SK-N-SH (cell line): ENCODE measurements around the gene MALT1. TPM values are rescaled to one million over a fixed set of nuclear protein-coding genes. Genes with fewer than 3 reads are reported as not detected.

ENCODE experiments used
- CTCF ChIA-PET: fragments of 300-600, 350-600 bp; formaldehyde crosslinking; extraction: SDS; loops from one replicate; lab custom pipeline; 2021; lab: Yijun Ruan, JAX
- POLR2A ChIA-PET: fragments of 350-600 bp; sonication (Branson Sonifier 250); formaldehyde crosslinking; extraction: SDS; loops from one replicate; lab custom pipeline; 2020; ENCODE audit warnings: antibody characterized with exemption, inconsistent platforms; lab: Yijun Ruan, JAX
- DNase-seq: peaks from one replicate; pipeline ENCODE4 v3.0.0; 2012
- H2AFZ ChIP-seq: fragments of 200-600 bp; sonication (generic); 2 replicates; pipeline ENCODE4 v1.8.1; 2016; ENCODE audit warnings: antibody characterized with exemption, mild to moderate bottlenecking, low read depth
- H3F3A ChIP-seq: fragments of 200-600 bp; sonication (generic); replicated peaks from 2 replicates; pipeline ENCODE3; 2016; ENCODE audit warnings: antibody characterized with exemption, mild to moderate bottlenecking; ENCODE audit not compliant: insufficient read depth
- H3K27ac ChIP-seq, 2 experiments: fragments of 200-500 bp in 1 of 2; fragments of 200-600 bp in 1 of 2; sonication (Bioruptor generic) in 1 of 2; sonication (generic), shearing (Covaris generic) in 1 of 2; 2 replicates each; pipeline versions ENCODE4 v1.5.1 to v1.6.1; 2014 to 2016; ENCODE audit warnings: low read depth in 2 of 2, inconsistent platforms in 1 of 2, low read length in 1 of 2, mild to moderate bottlenecking in 1 of 2, mixed read lengths in 1 of 2
- H3K27me3 ChIP-seq: fragments of 200-600 bp; sonication (generic), shearing (Covaris generic); 2 replicates; pipeline ENCODE4 v1.6.1; 2016; ENCODE audit warnings: mixed run types; ENCODE audit not compliant: insufficient read depth
- H3K36me3 ChIP-seq, 2 experiments: fragments of 200-500 bp in 1 of 2; fragments of 200-600 bp in 1 of 2; sonication (Bioruptor generic) in 1 of 2; sonication (generic) in 1 of 2; replicated peaks in 1 of 2; 2 replicates each; pipeline versions ENCODE3 to v1.5.1; 2014 to 2016; ENCODE audit warnings: low read length in 1 of 2, mild to moderate bottlenecking in 1 of 2; ENCODE audit not compliant: insufficient read depth in 2 of 2, control insufficient read depth in 1 of 2
- H3K4me1 ChIP-seq, 2 experiments: fragments of 200-500 bp in 1 of 2; fragments of 200-600 bp in 1 of 2; sonication (Bioruptor generic) in 1 of 2; sonication (generic), shearing (Covaris generic) in 1 of 2; 2 replicates each; pipeline versions ENCODE4 v1.5.1 to v1.6.1; 2014 to 2016; ENCODE audit warnings: low read depth in 1 of 2, low read length in 1 of 2, mixed run types in 1 of 2; ENCODE audit not compliant: insufficient read depth in 2 of 2, control insufficient read depth in 1 of 2
- H3K4me2 ChIP-seq: fragments of 200-600 bp; sonication (generic), shearing (Covaris generic); 2 replicates; pipeline ENCODE4 v1.6.1; 2017; ENCODE audit warnings: mixed run types
- H3K4me3 ChIP-seq, 2 experiments: fragments of 200-500 bp in 1 of 2; fragments of 200-600 bp in 1 of 2; sonication (Bioruptor generic) in 1 of 2; sonication (generic), shearing (Covaris generic) in 1 of 2; 2 replicates each; pipeline versions ENCODE4 v1.5.1 to v1.8.1; 2014 to 2016; ENCODE audit warnings: low read depth in 2 of 2, inconsistent platforms in 1 of 2, low read length in 1 of 2, mild to moderate bottlenecking in 1 of 2, mixed read lengths in 1 of 2, moderate library complexity in 1 of 2
- H3K79me2 ChIP-seq: fragments of 200-600 bp; sonication (generic); 2 replicates; pipeline ENCODE4 v1.8.1; 2017; ENCODE audit warnings: mild to moderate bottlenecking; ENCODE audit not compliant: insufficient read depth
- H3K9ac ChIP-seq: fragments of 200-600 bp; sonication (generic); 2 replicates; pipeline ENCODE4 v1.6.1; 2017; ENCODE audit warnings: mixed run types
- H3K9me2 ChIP-seq: fragments of 200-600 bp; sonication (generic); 2 replicates; pipeline ENCODE4 v1.6.1; 2017; ENCODE audit warnings: mixed run types
- H3K9me3 ChIP-seq: fragments of 200-600 bp; sonication (generic); 2 replicates; pipeline ENCODE4 v1.6.1; 2017; ENCODE audit warnings: mixed run types, mild to moderate bottlenecking, moderate library complexity
- H4K20me1 ChIP-seq: fragments of 200-600 bp; sonication (generic); 2 replicates; pipeline ENCODE4 v1.6.1; 2017; ENCODE audit warnings: mild to moderate bottlenecking, mixed run types; ENCODE audit not compliant: insufficient read depth
- CHD2 ChIP-seq: fragments of 150-350 bp; IDR thresholded peaks from 2 replicates; pipeline ENCODE4 v1.6.1; 2018; ENCODE audit warnings: low read length; ENCODE audit not compliant: partially characterized antibody
- EP300 ChIP-seq, 2 experiments: IDR thresholded peaks; 2 replicates each; pipeline versions ENCODE4 v1.4.0 to v1.6.1; 2012; ENCODE audit warnings: borderline replicate concordance in 1 of 2, low read depth in 1 of 2, low read length in 1 of 2
- EZH2phosphoT487 ChIP-seq: fragments of 200-600 bp; sonication (generic); IDR thresholded peaks from 2 replicates; pipeline ENCODE4 v1.6.1; 2017; ENCODE audit warnings: low read depth, mixed run types, mild to moderate bottlenecking, antibody characterized with exemption, moderate library complexity, borderline replicate concordance
- FOSL2 ChIP-seq: IDR thresholded peaks from 2 replicates; pipeline ENCODE4 v1.4.0; 2012; ENCODE audit warnings: low read depth, mild to moderate bottlenecking, moderate library complexity, borderline replicate concordance
- GATA2 ChIP-seq: sonication (generic); formaldehyde crosslinking; IDR thresholded peaks from 2 replicates; pipeline ENCODE4 v1.5.0; 2020; ENCODE audit warnings: mild to moderate bottlenecking, missing genetic modification reagents
- IRF3 ChIP-seq: fragments of 150-350 bp; IDR thresholded peaks from 2 replicates; pipeline ENCODE4 v1.6.1; 2016; ENCODE audit warnings: mild to moderate bottlenecking, low read depth, low read length
- MEF2A ChIP-seq: IDR thresholded peaks from 2 replicates; pipeline ENCODE4 v1.4.0; 2012; ENCODE audit warnings: low read depth, borderline replicate concordance
- NFIC ChIP-seq: IDR thresholded peaks from 2 replicates; pipeline ENCODE4 v1.4.0; 2012; ENCODE audit warnings: borderline replicate concordance
- NRF1 ChIP-seq: IDR thresholded peaks from 2 replicates; pipeline ENCODE4 v1.6.1; 2012; ENCODE audit warnings: low read depth, mild to moderate bottlenecking, low read length
- RAD21 ChIP-seq: IDR thresholded peaks from 2 replicates; pipeline ENCODE4 v1.6.1; 2012; ENCODE audit warnings: mild to moderate bottlenecking, low read length
- REST ChIP-seq: IDR thresholded peaks from 2 replicates; pipeline ENCODE4 v1.6.1; 2012; ENCODE audit warnings: mild to moderate bottlenecking, low read depth, low read length, moderate library complexity
- RFX5 ChIP-seq: IDR thresholded peaks from 2 replicates; pipeline ENCODE4 v1.6.1; 2012; ENCODE audit warnings: mild to moderate bottlenecking, improper control_type of control experiment, low read length
- TAF1 ChIP-seq: IDR thresholded peaks from 2 replicates; pipeline ENCODE4 v1.6.1; 2012; ENCODE audit warnings: low read depth, mild to moderate bottlenecking, low read length, moderate library complexity, borderline replicate concordance
- TEAD4 ChIP-seq: IDR thresholded peaks from 2 replicates; pipeline ENCODE4 v1.4.0; 2012; ENCODE audit warnings: mild to moderate bottlenecking, borderline replicate concordance; ENCODE audit not compliant: insufficient read depth
- USF2 ChIP-seq: fragments of 150-350 bp; IDR thresholded peaks from 2 replicates; pipeline ENCODE4 v1.6.1; 2017; ENCODE audit warnings: antibody characterized with exemption, low read length, low read depth, borderline replicate concordance
- YY1 ChIP-seq: IDR thresholded peaks from 2 replicates; pipeline ENCODE4 v1.4.0; 2012; ENCODE audit warnings: low read depth, mild to moderate bottlenecking
- ZBTB33 ChIP-seq: IDR thresholded peaks from 2 replicates; pipeline ENCODE4 v1.4.0; 2012; ENCODE audit warnings: low read depth, borderline replicate concordance
- WGBS: methylation state at CpG from one replicate; pipeline ENCODE4 v1.1.6; 2017; ENCODE audit warnings: low lambda C conversion rate; 5-methylcytosine and 5-hydroxymethylcytosine counted together
- polyA plus RNA-seq, 3 experiments: library from polyadenylated mRNA; depleted of rRNA; stranded (reverse); fragments of >200 nt; gene quantifications; 2 replicates each; pipeline ENCODE4 v1.2.3, GENCODE V29; 2012

MALT1 gene
- polyA plus RNA-seq, 1 of the 3 experiments (the other 2 are of a cell fraction), result 6.6 TPM

- TF ChIP-seq NRF1, result no peak
- TF ChIP-seq TAF1, result no peak
- no peak for TF ChIP-seq REST
- TF ChIP-seq EP300 (IDR thresholded peaks at IDR 0.05; ENCODE audit: borderline replicate concordance in 1 of 2, low read depth in 1 of 2, low read length in 1 of 2), result no peak
- no peak for TF ChIP-seq RAD21
Measured at GRCh38 chr18:58726671-58727070, 55.4 kb downstream of the MALT1 start (continued).

- 94% methylated on average over 6 of the region's 6 CpGs for WGBS
- Histone ChIP-seq H3K27ac (no peak overlapping the region), H3K27me3 (no peaks in the 10 kb centered on the region), H3F3A (peaks cover 8% of the 10 kb centered on the region), H3K4me2 (no peak overlapping the region), H3K9me2 (no peaks in the 10 kb centered on the region), H4K20me1 (no peaks in the 10 kb centered on the region), H2AFZ (no peak overlapping the region), H3K9me3 (no peaks in the 10 kb centered on the region), H3K36me3 (peaks cover 11% of the 10 kb centered on the region in 2 experiments), H3K4me1 (peaks cover 0 to 5% of the 10 kb centered on the region in 2 experiments; a peak in 1 of 4 replicates), H3K4me3 (no peak overlapping the region), H3K79me2 (no peaks in the 10 kb centered on the region; the same call in 1 of the 2 replicates), H3K9ac (no peak overlapping the region)
- TF ChIP-seq MEF2A, result no peak
- TF ChIP-seq RFX5, result no peak
- TF ChIP-seq GATA2 (CRISPR knock-in tag), result no peak
- no peak for TF ChIP-seq FOSL2
- TF ChIP-seq TEAD4, result no peak
- TF ChIP-seq NFIC, result no peak
- no peak for TF ChIP-seq USF2
- TF ChIP-seq RAD21, result no peak
- TF ChIP-seq IRF3, result no peak
- no peak for TF ChIP-seq EZH2phosphoT487
- no peak for TF ChIP-seq CHD2
- TF ChIP-seq YY1, result no peak
- no peak for TF ChIP-seq ZBTB33
- DNase-seq, result no peak
- ChIA-PET CTCF (interaction anchor here (1.0 to 1.5 kb wide), 2 partner anchors 36 kb away, joined by 3 read pairs; no protein-coding TSS in a partner anchor), POLR2A (no interaction called here)
Measured at GRCh38 chr18:58727776-58728500, 56.7 kb downstream of the MALT1 start.
